HG02798 (cell line): ENCODE data around the gene NAA10.

ENCODE experiments used
- ATAC-seq: cut with Tn5 transposase; IDR thresholded peaks from one replicate; pipeline ENCODE4 v1.9.1; 2021; ENCODE audit warnings: mild to moderate bottlenecking; ENCODE audit not compliant: unreplicated experiment, poor library complexity

NAA10 gene

GRCh38 chrX:153886915-153887314, 47.9 kb downstream of the NAA10 start:
- ATAC-seq, result no peak

GRCh38 chrX:153885968-153886903, 48.6 kb downstream of the NAA10 start, which contains the start of gene L1CAM:
L1CAM (minus strand) TSS chrX:153886173; CDS start chrX:153875836, 10,337 bp downstream.
- ATAC-seq, result no peak

GRCh38 chrX:153885208-153885787, 49.5 kb downstream of the NAA10 start:
- no peak for ATAC-seq

GRCh38 chrX:153884590-153884989, 50.2 kb downstream of the NAA10 start:
- ATAC-seq, result no peak

GRCh38 chrX:153884136-153884535, 50.7 kb downstream of the NAA10 start:
- no peak for ATAC-seq

GRCh38 chrX:153883163-153883843, 51.5 kb downstream of the NAA10 start:
- no peak for ATAC-seq

- no peak for ATAC-seq
Measured at GRCh38 chrX:153882557-153882956, 52.3 kb downstream of the NAA10 start.

- no peak for ATAC-seq
Measured at GRCh38 chrX:153882086-153882498, 52.7 kb downstream of the NAA10 start.

- no peak for ATAC-seq
Measured at GRCh38 chrX:153881281-153881680, 53.6 kb downstream of the NAA10 start.

- no peak for ATAC-seq
Measured at GRCh38 chrX:153880440-153880815, 54.4 kb downstream of the NAA10 start.

- no peak for ATAC-seq
Measured at GRCh38 chrX:153879741-153880439, 54.9 kb downstream of the NAA10 start.
